Nephron (organoid): ENCODE measurements around the gene GREB1.

Experiments
- H3K27ac Mint-ChIP-seq, 3 experiments: 2 replicates each; pipeline ENCODE4 v1.8.0; 2020; ENCODE audit warnings: mixed read lengths in 3 of 3, mild to moderate bottlenecking in 2 of 3, moderate library complexity in 1 of 3
- H3K27me3 Mint-ChIP-seq: 2 replicates; pipeline ENCODE4 v1.8.0; 2021; ENCODE audit warnings: low read depth, mild to moderate bottlenecking, moderate library complexity, mixed read lengths
- H3K36me3 Mint-ChIP-seq: 2 replicates; pipeline ENCODE4 v1.8.0; 2020; ENCODE audit warnings: low read depth, mixed read lengths
- H3K4me1 Mint-ChIP-seq: 2 replicates; pipeline ENCODE4 v1.8.0; 2020; ENCODE audit warnings: mixed read lengths
- H3K4me3 Mint-ChIP-seq, 3 experiments: 2 replicates each; pipeline ENCODE4 v1.8.0; 2020; ENCODE audit warnings: mild to moderate bottlenecking in 3 of 3, mixed read lengths in 3 of 3, moderate library complexity in 2 of 3
- H3K9me3 Mint-ChIP-seq: 2 replicates; pipeline ENCODE4 v1.8.0; 2020; ENCODE audit warnings: mixed read lengths
- CTCF ChIP-seq, 3 experiments: fragments of 200-600 bp; sonication (generic); IDR thresholded peaks; one replicate each; pipeline ENCODE4 v1.5.0; 2021; ENCODE audit warnings: antibody characterized with exemption in 3 of 3; ENCODE audit not compliant: unreplicated experiment in 3 of 3

GREB1 gene

GRCh38 chr2:11588228-11589110 is 54.6 kb downstream of the GREB1 start:
- H3K27ac Mint-ChIP-seq, result no peak overlapping the region
- H3K9me3 Mint-ChIP-seq, result no peaks in the 10 kb centered on the region
- TF ChIP-seq CTCF (IDR thresholded peaks at IDR 0.05; ENCODE audit: unreplicated experiment in 3 of 3), result no peak
- peaks cover 6% of the 10 kb centered on the region for H3K4me1 Mint-ChIP-seq
- no peaks in the 10 kb centered on the region for H3K27me3 Mint-ChIP-seq
- no peak overlapping the region for H3K4me3 Mint-ChIP-seq
- H3K36me3 Mint-ChIP-seq, result peaks cover 6% of the 10 kb centered on the region

- Mint-ChIP-seq H3K9me3 (no peaks in the 10 kb centered on the region), H3K4me1 (peaks cover under 1% of the 10 kb centered on the region), H3K4me3 (no peak overlapping the region), H3K36me3 (peaks cover 6% of the 10 kb centered on the region), H3K27me3 (no peaks in the 10 kb centered on the region), H3K27ac (no peak overlapping the region)
- no peak for TF ChIP-seq CTCF (IDR thresholded peaks at IDR 0.05; ENCODE audit: unreplicated experiment in 3 of 3)
These were observed 55.6 kb downstream of the GREB1 start for GRCh38 chr2:11589316-11589940.

- Mint-ChIP-seq H3K4me1 (no peaks in the 10 kb centered on the region), H3K36me3 (peaks cover 6% of the 10 kb centered on the region), H3K9me3 (no peaks in the 10 kb centered on the region), H3K27me3 (no peaks in the 10 kb centered on the region), H3K4me3 (no peak overlapping the region), H3K27ac (no peak overlapping the region)
- TF ChIP-seq CTCF (IDR thresholded peaks at IDR 0.05; ENCODE audit: unreplicated experiment in 3 of 3), result no peak
These were observed 56.3 kb downstream of the GREB1 start for GRCh38 chr2:11590193-11590592.

GRCh38 chr2:11591091-11591490 is 57.2 kb downstream of the GREB1 start:
- no peaks in the 10 kb centered on the region for H3K27me3 Mint-ChIP-seq

GRCh38 chr2:11592671-11593574 is 59.1 kb downstream of the GREB1 start:
- peaks cover 16% of the 10 kb centered on the region for H3K36me3 Mint-ChIP-seq
- no peak overlapping the region for H3K27ac Mint-ChIP-seq
- TF ChIP-seq CTCF (IDR thresholded peaks at IDR 0.05; ENCODE audit: unreplicated experiment in 3 of 3), result no peak
- H3K9me3 Mint-ChIP-seq, result no peaks in the 10 kb centered on the region
- H3K27me3 Mint-ChIP-seq, result peaks cover 3% of the 10 kb centered on the region
- H3K4me1 Mint-ChIP-seq, result peaks cover 4% of the 10 kb centered on the region
- H3K4me3 Mint-ChIP-seq, result no peak overlapping the region

More at GRCh38 chr2:11591091-11591490, 57.2 kb downstream of the GREB1 start:
- peaks cover 9% of the 10 kb centered on the region for H3K36me3 Mint-ChIP-seq
- H3K4me1 Mint-ChIP-seq, result no peaks in the 10 kb centered on the region
- H3K9me3 Mint-ChIP-seq, result no peaks in the 10 kb centered on the region
- no peak overlapping the region for H3K27ac Mint-ChIP-seq
- no peak for TF ChIP-seq CTCF (IDR thresholded peaks at IDR 0.05; ENCODE audit: unreplicated experiment in 3 of 3)
- H3K4me3 Mint-ChIP-seq, result no peak overlapping the region
